Kidney (tissue), 14 donors: ENCODE data around the gene PLAAT2. TPM values are rescaled to one million over a fixed set of nuclear protein-coding genes. Genes with fewer than 3 reads are reported as not detected.
"Not testable (repeated sequence)": the region's sequence is repeated elsewhere in the genome, so short reads cannot be mapped to it uniquely, and the experiment has no call there.

Experiments used
- DNase-seq, 5 donors: peaks; one replicate each; pipeline ENCODE4 v3.0.0-alpha.2; 2013 to 2020
- FAIRE-seq: peaks from 2 replicates; lab custom pipeline; 2012; peaks lifted over from hg19 to GRCh38; lab: Jason Lieb, UNC
- H3K27ac ChIP-seq, 2 donors: one replicate each; pipeline ENCODE4 v1.7.0; 2013; ENCODE audit warnings: low read depth in 2 of 2, low read length in 2 of 2, inconsistent platforms in 1 of 2
- H3K27me3 ChIP-seq: one replicate; pipeline ENCODE4 v1.7.1; 2013; ENCODE audit warnings: low read length, inconsistent platforms; ENCODE audit not compliant: control insufficient read depth, insufficient read depth
- H3K36me3 ChIP-seq, 3 donors: one replicate each; pipeline versions ENCODE4 v1.7.0 to v1.7.1; 2013; ENCODE audit warnings: low read length in 3 of 3, control low read depth in 1 of 3, inconsistent platforms in 1 of 3; ENCODE audit not compliant: insufficient read depth in 3 of 3, control insufficient read depth in 2 of 3
- H3K4me1 ChIP-seq, 3 donors: one replicate each; pipeline versions ENCODE4 v1.7.0 to v1.7.1; 2013; ENCODE audit warnings: low read length in 3 of 3, inconsistent platforms in 1 of 3, low read depth in 1 of 3; ENCODE audit not compliant: control insufficient read depth in 2 of 3, insufficient read depth in 2 of 3
- H3K4me3 ChIP-seq, 3 donors: one replicate each; pipeline versions ENCODE4 v1.7.0 to v1.8.1; 2013; ENCODE audit warnings: low read length in 3 of 3, control low read depth in 1 of 3, inconsistent platforms in 1 of 3
- H3K9ac ChIP-seq, 3 donors: one replicate each; pipeline versions ENCODE4 v1.7.0 to v1.7.1; 2013; ENCODE audit warnings: low read length in 3 of 3, control low read depth in 1 of 3, inconsistent platforms in 1 of 3
- H3K9me3 ChIP-seq, 3 donors: one replicate each; pipeline versions ENCODE4 v1.7.0 to v1.7.1; 2013; ENCODE audit warnings: low read length in 3 of 3, control low read depth in 1 of 3, inconsistent platforms in 1 of 3; ENCODE audit not compliant: control insufficient read depth in 2 of 3, insufficient read depth in 1 of 3
- intact Hi-C: fragments of 100-400 bp; cut with DNase I; formaldehyde crosslinking; loops from one replicate; pipeline ENCODE4 v1.11.1; 2022
- polyA plus RNA-seq: library from polyadenylated mRNA; stranded (reverse); fragments of 350-450 nt; fragmentation: Illumina TruSeq; extraction: RNeasy Lipid Tissue Mini Kit (QIAGEN cat#74804); gene quantifications from one replicate; pipeline ENCODE4 v1.2.3, GENCODE V29; 2014; ENCODE audit warnings: low read depth, low replicate concordance; ENCODE audit not compliant: insufficient read depth
- total RNA-seq: library from RNA; stranded (reverse); fragmentation: NEBNext Ultra II Directional; extraction: Animal tissue kit (Norgen Biotek cat#: 25700); gene quantifications from one replicate; pipeline ENCODE4 v1.2.1, GENCODE V29; 2021
- TF ChIP-seq, protein P1 (sequence below): IDR thresholded peaks from 3 replicates; pipeline ENCODE4 v1.5.1; 2012; ENCODE audit warnings: mild to moderate bottlenecking, moderate library complexity, borderline replicate concordance; ENCODE audit not compliant: insufficient read depth; ENCODE audit errors: extremely low read depth
- donor health status: control.
- donor health status: control.
- donor health status: control.
- donor health status: control.
- donor health status: control.
- donor health status: DM: yes; HTN: yes; CAD: no.
- donor health status: Normal renal cell carcinoma (clear cell type).

Gene PLAAT2
- total and polyA plus RNA-seq, 2 donors from 2014 or later = 1.3 to 49.5 TPM

DNA sequence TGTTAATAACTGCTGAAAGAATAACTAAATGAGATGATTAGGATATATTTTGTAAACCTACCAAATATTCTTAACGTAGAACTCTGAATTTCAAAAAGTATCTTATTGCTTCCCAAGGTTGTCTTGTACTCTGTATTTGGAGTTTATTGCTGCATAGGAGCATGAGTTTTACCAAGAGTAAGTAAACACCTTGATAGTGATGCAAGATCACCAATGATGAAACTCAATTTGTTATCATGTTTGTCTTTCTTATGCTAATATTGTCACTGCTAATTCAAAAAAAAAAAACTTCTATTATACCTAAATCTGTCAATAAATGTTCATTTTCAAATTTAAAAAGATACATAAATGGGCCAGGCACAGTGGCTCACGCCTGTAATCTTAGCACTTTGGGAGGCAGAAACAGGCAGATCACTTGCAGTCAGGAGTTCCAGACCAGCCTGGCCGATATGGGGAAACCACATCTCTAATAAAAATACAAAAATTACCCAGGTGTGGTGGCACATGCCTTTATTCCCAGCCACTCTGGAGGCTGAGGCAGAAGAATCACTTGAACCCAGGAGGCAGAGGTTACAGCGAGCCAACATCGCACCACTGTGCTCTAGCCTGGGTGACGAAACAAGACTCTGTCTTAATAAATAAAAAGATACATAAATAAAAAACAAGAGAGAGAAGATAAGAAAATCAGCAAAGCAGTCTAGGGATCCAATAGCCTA is 23.4 kb upstream of the PLAAT2 start:
- H3K27me3 ChIP-seq = no peaks in the 10 kb centered on the region
- peaks cover 0 to 15% (median 7%) of the 10 kb centered on the region in 3 donors for H3K36me3 ChIP-seq
- no peaks in the 10 kb centered on the region for H3K4me1 ChIP-seq
- H3K27ac ChIP-seq = no peak overlapping the region
- H3K9me3 ChIP-seq = no peaks in the 10 kb centered on the region
- TF ChIP-seq, protein P1, sequence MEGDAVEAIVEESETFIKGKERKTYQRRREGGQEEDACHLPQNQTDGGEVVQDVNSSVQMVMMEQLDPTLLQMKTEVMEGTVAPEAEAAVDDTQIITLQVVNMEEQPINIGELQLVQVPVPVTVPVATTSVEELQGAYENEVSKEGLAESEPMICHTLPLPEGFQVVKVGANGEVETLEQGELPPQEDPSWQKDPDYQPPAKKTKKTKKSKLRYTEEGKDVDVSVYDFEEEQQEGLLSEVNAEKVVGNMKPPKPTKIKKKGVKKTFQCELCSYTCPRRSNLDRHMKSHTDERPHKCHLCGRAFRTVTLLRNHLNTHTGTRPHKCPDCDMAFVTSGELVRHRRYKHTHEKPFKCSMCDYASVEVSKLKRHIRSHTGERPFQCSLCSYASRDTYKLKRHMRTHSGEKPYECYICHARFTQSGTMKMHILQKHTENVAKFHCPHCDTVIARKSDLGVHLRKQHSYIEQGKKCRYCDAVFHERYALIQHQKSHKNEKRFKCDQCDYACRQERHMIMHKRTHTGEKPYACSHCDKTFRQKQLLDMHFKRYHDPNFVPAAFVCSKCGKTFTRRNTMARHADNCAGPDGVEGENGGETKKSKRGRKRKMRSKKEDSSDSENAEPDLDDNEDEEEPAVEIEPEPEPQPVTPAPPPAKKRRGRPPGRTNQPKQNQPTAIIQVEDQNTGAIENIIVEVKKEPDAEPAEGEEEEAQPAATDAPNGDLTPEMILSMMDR = no peak
- FAIRE-seq = no peak
- H3K4me3 ChIP-seq = no peak overlapping the region
- no peak for DNase-seq
- no peak overlapping the region for H3K9ac ChIP-seq
- intact Hi-C loops = no loop called here

DNA sequence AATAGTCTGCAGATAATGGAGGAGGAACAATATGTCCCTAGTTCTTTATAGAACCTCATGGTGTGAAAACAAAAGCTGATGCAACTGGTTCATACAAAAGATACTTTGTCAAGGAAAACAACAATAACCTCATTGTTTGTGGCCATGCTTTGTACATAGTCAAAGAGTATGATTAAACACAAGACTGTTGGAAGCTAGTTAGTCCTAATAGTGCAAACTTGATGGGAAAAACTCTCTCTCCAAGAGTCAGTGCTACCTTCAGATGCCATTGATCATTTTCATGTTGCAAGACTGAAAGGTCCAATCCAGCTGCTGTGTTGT is 20.1 kb upstream of the PLAAT2 start:
- no peaks in the 10 kb centered on the region for H3K27me3 ChIP-seq
- H3K9ac ChIP-seq = no peak overlapping the region
- peaks cover 0 to 9% (median 7%) of the 10 kb centered on the region in 3 donors for H3K36me3 ChIP-seq
- H3K4me3 ChIP-seq = no peak overlapping the region
- TF ChIP-seq, protein P1 = no peak
- FAIRE-seq = no peak
- intact Hi-C loops = no loop called here
- peaks cover 0 to 4% (median 3%) of the 10 kb centered on the region in 3 donors for H3K9me3 ChIP-seq
- H3K27ac ChIP-seq = no peak overlapping the region
- DNase-seq = no peak
- H3K4me1 ChIP-seq = no peaks in the 10 kb centered on the region

- intact Hi-C loops = not testable (repeated sequence)
Measured at GRCh38 chr11:63581224-63581623, 18.0 kb upstream of the PLAAT2 start.

GRCh38 chr11:63578882-63579281 is 15.7 kb upstream of the PLAAT2 start:
- H3K9ac ChIP-seq, DNase-seq, H3K27ac ChIP-seq, H3K36me3 ChIP-seq, H3K27me3 ChIP-seq, H3K4me3 ChIP-seq, FAIRE-seq, H3K9me3 ChIP-seq, intact Hi-C loops: not testable (repeated sequence)
- H3K4me1 ChIP-seq = peaks cover 3 to 12% (median 11%) of the 10 kb centered on the region in 3 donors

More at GRCh38 chr11:63581224-63581623, 18.0 kb upstream of the PLAAT2 start:
- not testable (repeated sequence) for H3K4me1 ChIP-seq, H3K27ac ChIP-seq, H3K36me3 ChIP-seq, H3K9me3 ChIP-seq, H3K27me3 ChIP-seq, H3K9ac ChIP-seq, H3K4me3 ChIP-seq, DNase-seq, FAIRE-seq
